RWPE1 (cell line): Measurements from ENCODE around the gene CSE1L.
A peak's percentile ranks its signal among the peaks of the same experiment; 100 is the strongest.

ENCODE experiments used
- CTCF ChIA-PET: fragments of 350-600 bp; sonication (Branson Sonifier 250); formaldehyde crosslinking; extraction: SDS; loops from one replicate; lab custom pipeline; 2021; lab: Yijun Ruan, JAX
- POLR2A ChIA-PET: fragments of 400-600 bp; formaldehyde crosslinking; extraction: SDS; loops from one replicate; lab custom pipeline; 2020; ENCODE audit warnings: antibody characterized with exemption; ENCODE audit not compliant: low non-redundant PET; lab: Yijun Ruan, JAX
- DNase-seq: peaks from one replicate; pipeline ENCODE4 v3.0.0; 2012; ENCODE audit warnings: low spot score
- H3K27ac ChIP-seq: fragments of 450-650 bp; 2 replicates; pipeline ENCODE4 v1.5.1; 2017
- TF ChIP-seq, protein P1 (sequence below): fragments of 450-650 bp; conservative IDR thresholded peaks from 2 replicates; pipeline ENCODE4 v1.5.1; 2017; ENCODE audit warnings: low read depth, mild to moderate bottlenecking

CSE1L gene

DNA sequence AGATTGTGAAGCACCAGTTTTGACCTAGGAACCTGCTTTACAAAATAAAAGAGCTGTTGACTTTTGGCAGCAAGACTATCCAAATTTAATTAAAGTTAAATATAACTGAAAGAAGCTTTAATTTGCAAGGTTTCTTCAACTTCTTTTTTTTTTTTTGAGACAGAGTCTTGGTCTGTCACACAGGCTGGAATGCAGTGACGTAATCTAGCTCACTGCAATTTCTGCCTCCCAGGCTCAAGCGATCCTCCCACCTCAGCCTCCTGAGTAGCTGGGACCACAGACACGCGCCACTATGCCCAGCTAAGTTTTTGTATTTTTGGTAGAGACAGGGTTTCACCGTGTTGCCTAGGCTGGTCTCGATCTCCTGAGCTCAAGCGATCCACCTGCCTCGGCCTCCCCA is 13.7 kb upstream of the CSE1L start:
- no peak overlapping the region for H3K27ac ChIP-seq
- ChIA-PET POLR2A (interaction anchor here (1.4 kb wide), 1 partner anchor 11 kb away, joined by 3 read pairs; no protein-coding TSS in a partner anchor), CTCF (interaction anchor here (0.9 to 1.3 kb wide), 2 partner anchors 13 to 74 kb away, joined by 3 to 5 read pairs; partner anchors contain the start of gene CSE1L)
- TF ChIP-seq, protein P1, sequence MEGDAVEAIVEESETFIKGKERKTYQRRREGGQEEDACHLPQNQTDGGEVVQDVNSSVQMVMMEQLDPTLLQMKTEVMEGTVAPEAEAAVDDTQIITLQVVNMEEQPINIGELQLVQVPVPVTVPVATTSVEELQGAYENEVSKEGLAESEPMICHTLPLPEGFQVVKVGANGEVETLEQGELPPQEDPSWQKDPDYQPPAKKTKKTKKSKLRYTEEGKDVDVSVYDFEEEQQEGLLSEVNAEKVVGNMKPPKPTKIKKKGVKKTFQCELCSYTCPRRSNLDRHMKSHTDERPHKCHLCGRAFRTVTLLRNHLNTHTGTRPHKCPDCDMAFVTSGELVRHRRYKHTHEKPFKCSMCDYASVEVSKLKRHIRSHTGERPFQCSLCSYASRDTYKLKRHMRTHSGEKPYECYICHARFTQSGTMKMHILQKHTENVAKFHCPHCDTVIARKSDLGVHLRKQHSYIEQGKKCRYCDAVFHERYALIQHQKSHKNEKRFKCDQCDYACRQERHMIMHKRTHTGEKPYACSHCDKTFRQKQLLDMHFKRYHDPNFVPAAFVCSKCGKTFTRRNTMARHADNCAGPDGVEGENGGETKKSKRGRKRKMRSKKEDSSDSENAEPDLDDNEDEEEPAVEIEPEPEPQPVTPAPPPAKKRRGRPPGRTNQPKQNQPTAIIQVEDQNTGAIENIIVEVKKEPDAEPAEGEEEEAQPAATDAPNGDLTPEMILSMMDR: no peak
- DNase-seq: no peak

DNA sequence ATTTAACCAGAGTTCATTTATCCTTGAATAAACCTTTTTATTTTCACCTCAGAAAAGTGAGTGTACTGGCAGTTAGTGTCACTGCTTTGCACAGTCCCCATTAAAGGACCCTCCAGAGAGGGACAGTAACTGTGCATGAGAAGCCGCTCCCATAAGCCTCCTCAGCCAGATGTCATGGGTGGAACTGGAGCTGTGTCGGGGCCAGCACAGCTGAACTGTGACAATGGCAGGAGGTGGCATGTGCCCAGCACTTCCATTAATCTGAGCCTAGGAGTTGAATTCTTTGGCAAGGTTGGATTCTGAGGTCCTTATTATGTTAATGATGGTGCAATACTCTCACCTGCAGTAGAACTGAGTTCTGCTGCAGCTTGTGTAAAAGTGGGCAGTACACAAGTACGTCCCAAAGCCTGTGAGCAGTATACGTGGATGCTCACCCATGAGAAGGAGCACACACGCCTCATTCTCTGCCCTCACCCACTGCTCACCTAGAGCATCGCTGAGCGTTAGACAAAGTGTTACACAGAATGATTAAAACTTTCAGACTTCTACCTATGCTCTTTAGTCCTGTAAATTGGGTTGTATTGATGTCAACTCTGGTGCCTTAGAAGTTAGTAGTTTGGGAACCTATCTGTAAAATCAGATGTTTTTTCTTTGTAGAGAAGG is 11.9 kb upstream of the CSE1L start:
- POLR2A ChIA-PET: no interaction called here
- CTCF ChIA-PET: no interaction called here
- DNase-seq: no peak
- H3K27ac ChIP-seq: no peak overlapping the region
- TF ChIP-seq, protein P1: no peak

DNA sequence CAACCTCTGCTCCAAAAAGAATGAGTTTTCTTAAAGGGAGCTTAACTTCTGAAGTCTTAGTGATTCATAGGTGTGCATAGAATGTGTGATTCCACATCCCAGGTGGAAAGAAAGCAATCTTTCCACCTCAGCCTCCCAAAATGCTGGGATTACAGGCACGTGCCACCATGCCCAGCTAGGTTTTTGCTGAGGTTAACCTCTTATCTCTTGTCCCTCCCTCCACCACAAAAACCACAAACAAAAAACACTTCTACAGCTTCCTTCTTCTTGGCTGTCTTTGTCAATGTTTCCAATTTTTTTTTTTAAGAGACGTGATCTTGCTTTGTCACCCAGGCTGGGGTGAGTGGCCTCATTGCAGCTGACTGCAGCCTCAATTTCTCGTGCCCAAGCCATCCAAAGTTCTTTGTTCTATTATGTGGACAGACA is 8.1 kb upstream of the CSE1L start:
- no peak overlapping the region for H3K27ac ChIP-seq
- TF ChIP-seq, protein P1: no peak
- CTCF ChIA-PET: interaction anchor here (0.7 kb wide), 1 partner anchor 53 kb away, joined by 3 read pairs; no protein-coding TSS in a partner anchor
- POLR2A ChIA-PET: no interaction called here
- no peak for DNase-seq

DNA sequence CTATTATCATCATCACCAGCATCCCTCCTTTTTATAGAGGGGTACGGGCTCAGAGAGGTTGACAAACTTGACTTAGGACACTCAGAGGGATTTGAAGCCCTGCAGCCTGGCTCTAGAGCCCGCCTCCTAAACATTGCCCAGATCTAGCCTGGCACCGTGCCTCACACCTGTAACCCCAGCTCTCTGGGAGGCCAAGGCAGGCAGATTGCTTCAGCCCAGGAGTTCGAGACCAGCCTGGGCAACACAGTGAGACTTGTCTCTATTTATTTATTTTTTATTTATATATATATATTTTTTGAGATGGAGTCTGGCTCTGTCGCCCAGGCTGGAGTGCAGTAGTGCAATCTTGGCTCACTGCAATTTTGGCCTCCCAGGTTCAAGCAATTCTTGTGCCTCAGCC is 6.3 kb upstream of the CSE1L start:
- TF ChIP-seq, protein P1: no peak
- DNase-seq: no peak
- POLR2A ChIA-PET: no interaction called here
- no peak overlapping the region for H3K27ac ChIP-seq
- CTCF ChIA-PET: interaction anchor here (0.6 kb wide), 2 partner anchors 56 to 1289 kb away, joined by 3 to 7 read pairs; no protein-coding TSS in a partner anchor

DNA sequence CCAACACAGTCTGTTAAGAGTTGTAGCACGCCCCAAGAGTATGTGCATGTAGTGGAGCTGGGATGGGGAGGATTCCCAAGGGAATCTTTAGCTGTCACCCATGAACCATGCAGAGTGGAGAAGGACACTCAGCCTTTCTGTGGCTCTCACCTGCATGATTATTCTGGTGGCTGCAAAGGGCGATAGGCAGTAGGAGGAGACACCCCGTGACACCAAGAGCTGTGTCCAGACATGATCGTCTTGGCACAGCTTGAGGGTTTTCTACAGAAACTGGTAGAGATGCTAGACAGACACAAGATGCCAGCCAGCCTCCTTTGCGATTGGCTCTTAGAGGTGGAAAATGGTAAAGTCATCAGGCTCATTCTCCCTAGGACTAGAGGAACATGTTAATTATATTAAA is 3.1 kb upstream of the CSE1L start:
- TF ChIP-seq, protein P1: no peak
- H3K27ac ChIP-seq: peak overlapping the region; percentile 38
- ChIA-PET POLR2A (interaction anchor here (0.7 kb wide), 1 partner anchor 10 kb away, joined by 3 read pairs; no protein-coding TSS in a partner anchor), CTCF (interaction anchor here (0.7 kb wide), 1 partner anchor 693 kb away, joined by 4 read pairs; no protein-coding TSS in a partner anchor)
- DNase-seq: peak; percentile 54

DNA sequence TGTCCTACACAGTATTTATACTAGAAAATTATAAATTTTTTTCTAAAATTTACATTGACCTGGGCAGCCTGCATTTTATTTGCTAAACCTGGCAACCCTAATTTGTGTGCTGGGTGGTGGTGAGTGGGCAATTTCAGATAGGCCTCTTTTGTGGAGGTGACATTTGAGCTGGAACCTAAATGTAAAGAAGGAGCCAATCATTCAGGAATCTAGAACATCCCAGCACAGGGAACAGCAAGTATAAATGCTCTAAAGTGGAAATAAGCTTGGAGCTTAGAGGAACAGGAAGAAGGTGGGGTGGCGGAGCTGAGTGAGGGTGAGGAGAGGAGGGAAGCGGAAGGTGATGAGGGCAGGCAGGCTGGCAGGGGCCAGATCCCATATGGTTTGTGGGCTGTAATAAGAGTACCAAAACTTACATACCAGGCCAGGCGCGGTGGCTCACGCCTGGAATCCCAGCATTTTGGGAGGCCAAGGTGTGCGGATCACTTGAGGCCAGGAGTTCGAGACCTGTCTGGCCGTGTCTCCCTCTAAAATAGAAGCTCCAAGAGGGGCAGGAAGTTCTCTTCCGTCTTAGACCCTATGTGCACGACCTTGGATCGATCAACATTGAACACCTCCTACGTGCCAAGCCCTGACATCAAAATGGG is 549 bp upstream of the CSE1L start:
- CTCF ChIA-PET: interaction anchor here (0.5 to 1.3 kb wide), 5 partner anchors 14 to 155 kb away, joined by 3 to 5 read pairs (median 4); no protein-coding TSS in a partner anchor
- H3K27ac ChIP-seq: peak overlapping the region; percentile 91
- no peak for DNase-seq
- POLR2A ChIA-PET: no interaction called here
- TF ChIP-seq, protein P1: no peak
